ENCODE data around the gene SHLD2. TPM values are rescaled to one million over a fixed set of nuclear protein-coding genes. Genes with fewer than 3 reads are reported as not detected.
"Not testable (repeated sequence)": the region's sequence is repeated elsewhere in the genome, so short reads cannot be mapped to it uniquely, and the experiment has no call there.

Gene SHLD2
- 10 to 100 TPM; 26.7 to 46.7 (median 39.5) TPM for polyA plus RNA-seq (ENCODE audit: insufficient read length in 4 of 4)

DNA sequence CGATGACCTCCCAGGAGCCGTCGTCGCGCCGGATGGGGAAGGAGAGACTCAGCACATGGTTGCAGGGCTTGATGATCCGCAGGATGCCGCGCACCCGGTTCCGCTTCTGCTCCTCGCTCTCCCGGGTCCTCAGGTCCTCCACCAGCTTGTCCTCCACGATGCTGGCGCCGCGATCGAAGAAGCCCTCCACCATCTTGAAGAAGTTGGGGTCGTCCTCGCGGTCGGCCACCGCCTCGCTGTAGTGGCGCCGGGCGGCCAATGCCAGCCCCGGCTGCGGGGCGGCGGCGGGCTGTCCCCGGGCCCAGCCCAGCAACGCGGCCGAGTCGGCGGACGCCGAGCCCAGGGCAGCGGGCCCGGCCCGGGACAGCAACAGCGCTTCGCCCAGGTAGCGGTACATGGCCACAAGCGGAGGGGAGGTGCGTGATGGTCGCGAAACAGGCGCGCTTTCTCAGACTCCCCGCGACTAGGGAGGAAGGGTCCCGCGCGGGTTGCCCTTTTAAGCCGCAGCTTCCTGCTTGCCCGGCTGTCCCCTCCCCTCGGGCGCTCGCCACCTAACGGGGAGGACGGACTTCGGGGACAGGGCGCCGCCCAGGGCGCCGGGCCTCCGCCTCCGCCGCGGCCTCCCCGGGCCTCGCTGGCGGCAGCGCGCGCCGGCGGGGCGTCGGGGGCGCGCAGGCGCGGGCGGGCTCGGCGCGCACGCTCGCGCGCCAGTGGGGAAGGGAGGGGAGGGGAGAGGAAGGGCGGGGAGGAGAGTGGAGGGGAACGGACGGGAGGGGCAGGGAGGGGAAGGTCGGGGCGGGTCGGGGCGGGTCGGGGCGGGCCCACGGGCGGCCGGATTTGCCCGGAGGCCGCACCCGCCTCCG, at the start of gene SHLD2, which contains the start of gene GLUD1:
Gene SHLD2 (plus strand): TSS at position 834 of the 863 bp plus-strand sequence. CDS start 56,149 bp downstream, outside the sequence.
Gene GLUD1 (minus strand): TSS at position 471 of the 863 bp plus-strand sequence. CDS start 74 bp downstream, at position 397.
- peak in 3 of 4 donors; percentile 77 to 79 (median 78) for DNase-seq (ENCODE audit: low read depth in 4 of 4, low spot score in 3 of 4)

DNA sequence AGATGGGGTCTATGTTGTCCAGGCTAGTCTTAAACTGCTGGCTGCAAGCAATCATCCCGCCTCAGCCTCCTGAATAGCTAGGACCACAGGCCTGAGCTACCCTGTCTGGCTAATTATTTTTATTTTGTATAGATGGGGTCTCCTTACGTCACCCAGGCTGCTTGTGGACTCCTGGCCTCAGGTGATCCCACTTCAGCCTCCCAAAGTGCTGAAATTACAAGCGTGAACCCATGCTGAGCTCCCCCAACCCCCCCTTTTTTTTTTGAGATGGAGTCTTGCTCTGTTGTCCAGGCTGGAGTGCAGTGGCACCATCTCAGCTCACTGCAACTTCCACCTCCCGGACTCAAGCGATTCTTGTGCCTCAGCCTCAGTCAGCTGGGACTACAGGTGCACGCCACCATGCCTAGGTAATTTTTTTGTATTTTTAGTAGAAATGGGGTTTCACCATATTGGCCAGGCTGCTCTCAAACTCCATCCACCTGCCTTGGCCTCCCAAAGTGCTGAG, 49.5 kb upstream of the SHLD2 start:
- DNase-seq (ENCODE audit: low read depth in 4 of 4, low spot score in 3 of 4) = no peak

DNA sequence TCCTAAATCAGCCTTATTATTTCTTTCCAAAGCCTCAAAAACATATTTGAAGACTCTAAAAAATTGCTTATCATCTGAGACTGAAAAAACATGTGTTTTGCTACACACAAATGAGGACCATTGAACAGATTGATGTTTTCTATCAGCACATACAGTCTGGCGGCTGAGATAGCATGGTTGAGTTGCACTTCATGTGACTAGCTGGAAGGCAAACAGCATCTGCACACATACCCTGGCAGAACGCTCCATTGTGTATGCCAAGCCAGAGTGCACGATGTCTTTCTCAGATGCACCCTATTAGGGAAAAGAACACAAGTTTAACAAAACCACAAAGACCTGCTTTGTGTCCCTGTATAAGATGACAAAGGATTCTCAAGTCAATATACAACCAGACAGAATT, 41.9 kb upstream of the SHLD2 start:
- DNase-seq (ENCODE audit: low read depth in 4 of 4, low spot score in 3 of 4) = no peak

- DNase-seq (ENCODE audit: low read depth in 4 of 4, low spot score in 3 of 4) = no peak
Measured at GRCh38 chr10:87053577-87054181, 41.3 kb upstream of the SHLD2 start.

- no peak for DNase-seq (ENCODE audit: low read depth in 4 of 4, low spot score in 3 of 4)
Measured at GRCh38 chr10:87054373-87055295, 40.4 kb upstream of the SHLD2 start.

GRCh38 chr10:87058171-87058570, 36.8 kb upstream of the SHLD2 start:
- no peak for DNase-seq (ENCODE audit: low read depth in 4 of 4, low spot score in 3 of 4)

- DNase-seq (ENCODE audit: low read depth in 4 of 4, low spot score in 3 of 4) = no peak
Measured at GRCh38 chr10:87059401-87059800, 35.6 kb upstream of the SHLD2 start.

- DNase-seq (ENCODE audit: low read depth in 4 of 4, low spot score in 3 of 4) = no peak
Measured at GRCh38 chr10:87060280-87060928, 34.6 kb upstream of the SHLD2 start.

GRCh38 chr10:87064651-87065050, 30.4 kb upstream of the SHLD2 start:
- no peak for DNase-seq (ENCODE audit: low read depth in 4 of 4, low spot score in 3 of 4)

DNA sequence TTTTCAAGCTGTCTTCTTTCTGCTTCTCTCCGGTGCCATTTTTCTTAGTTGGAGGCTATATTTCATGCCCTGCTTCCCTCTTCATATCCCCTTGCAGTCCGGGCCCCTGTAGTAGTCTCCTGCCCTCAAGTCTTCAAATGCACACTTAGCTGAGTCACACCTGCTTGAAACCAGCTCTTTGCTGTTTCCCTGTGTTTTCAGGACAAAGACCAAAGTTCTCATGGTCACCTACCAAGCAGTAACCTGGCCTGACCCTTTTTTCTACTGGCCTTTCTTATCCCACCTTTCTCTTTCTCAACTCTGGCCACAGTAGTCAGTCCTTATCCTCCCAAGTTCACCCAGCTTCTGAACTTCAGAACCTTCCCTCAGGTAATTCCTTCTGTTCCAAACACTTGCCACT, 28.8 kb upstream of the SHLD2 start:
- DNase-seq (ENCODE audit: low read depth in 4 of 4, low spot score in 3 of 4) = no peak

- no peak for DNase-seq (ENCODE audit: low read depth in 4 of 4, low spot score in 3 of 4)
Measured at GRCh38 chr10:87066865-87067264, 28.1 kb upstream of the SHLD2 start.

DNA sequence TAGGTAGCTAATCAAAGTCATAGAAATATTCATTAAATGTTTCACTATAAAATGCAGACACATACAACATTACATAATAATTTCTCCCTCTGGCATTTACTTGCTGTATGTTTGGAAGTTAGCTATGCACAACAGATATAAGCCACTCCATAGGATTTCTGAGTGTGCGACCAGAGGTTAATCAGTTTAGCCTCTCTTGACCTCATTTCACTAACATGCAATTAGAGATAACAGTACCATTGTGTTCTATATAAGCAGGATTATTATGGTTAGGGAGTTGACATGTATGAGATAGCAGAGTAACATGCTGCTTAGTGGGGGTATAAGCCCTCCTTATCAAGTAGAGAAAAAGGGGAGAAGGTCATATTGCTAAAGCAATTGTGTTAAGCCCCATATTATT, 26.7 kb upstream of the SHLD2 start:
- DNase-seq (ENCODE audit: low read depth in 4 of 4, low spot score in 3 of 4) = no peak

DNA sequence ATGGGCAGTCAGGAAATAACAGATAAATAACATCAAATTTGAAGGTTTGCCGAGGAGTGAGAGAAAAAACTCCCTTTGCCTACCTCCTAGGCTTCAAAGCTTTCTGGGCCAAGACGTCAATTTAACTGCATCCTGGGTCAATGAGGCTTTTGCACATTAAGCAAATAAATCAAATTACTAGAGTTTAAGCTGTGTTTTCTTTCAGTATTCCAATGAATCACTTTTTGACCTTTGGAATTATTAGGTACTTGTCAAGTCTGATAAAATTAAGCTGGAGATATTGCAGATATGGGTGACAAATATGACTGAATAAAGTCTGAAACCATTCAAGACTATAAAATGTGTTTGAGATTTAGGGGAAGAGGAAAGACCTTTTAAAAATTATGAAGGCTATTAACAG, 22.6 kb upstream of the SHLD2 start:
- no peak for DNase-seq (ENCODE audit: low read depth in 4 of 4, low spot score in 3 of 4)

DNA sequence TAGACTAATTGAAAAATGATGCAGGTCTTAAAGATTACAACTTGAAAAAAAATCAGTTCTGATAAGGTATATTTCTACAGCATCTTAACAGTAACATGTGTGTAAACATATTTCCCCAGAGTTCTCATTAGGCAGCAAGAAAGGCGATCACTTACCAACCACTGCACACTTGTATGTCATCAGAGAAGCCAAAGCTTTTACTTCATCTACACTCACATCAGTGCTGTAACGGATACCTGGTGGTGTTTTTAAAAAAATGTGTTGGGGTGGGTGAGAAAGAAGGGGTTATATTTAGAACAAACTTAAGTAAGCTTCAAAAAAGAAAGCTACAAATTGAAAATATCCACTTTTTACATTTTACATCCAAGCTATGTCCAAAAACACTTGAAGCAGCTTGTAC, 18.6 kb upstream of the SHLD2 start:
- not testable (repeated sequence) for DNase-seq (ENCODE audit: low read depth in 4 of 4, low spot score in 3 of 4)

- no peak for DNase-seq (ENCODE audit: low read depth in 4 of 4, low spot score in 3 of 4)
Measured at GRCh38 chr10:87079106-87079836, 15.7 kb upstream of the SHLD2 start.

DNA sequence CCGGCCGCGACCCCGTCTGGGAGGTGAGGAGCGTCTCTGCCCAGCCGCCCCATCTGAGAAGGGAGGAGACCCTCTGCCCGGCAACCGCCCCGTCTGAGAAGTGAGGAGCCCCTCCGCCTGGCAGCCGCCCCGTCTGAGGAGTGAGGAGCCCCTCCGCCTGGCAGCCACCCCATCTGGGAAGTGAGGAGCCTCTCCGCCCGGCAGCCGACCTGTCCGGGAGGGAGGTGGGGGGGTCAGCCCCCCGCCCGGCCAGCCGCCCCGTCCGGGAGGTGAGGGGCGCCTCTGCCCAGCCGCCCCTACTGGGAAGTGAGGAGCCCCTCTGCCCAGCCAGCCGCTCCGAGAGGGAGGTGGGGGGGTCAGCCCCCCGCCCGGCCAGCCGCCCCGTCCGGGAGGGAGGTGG, 14.4 kb upstream of the SHLD2 start:
- DNase-seq (ENCODE audit: low read depth in 4 of 4, low spot score in 3 of 4) = not testable (repeated sequence)

DNA sequence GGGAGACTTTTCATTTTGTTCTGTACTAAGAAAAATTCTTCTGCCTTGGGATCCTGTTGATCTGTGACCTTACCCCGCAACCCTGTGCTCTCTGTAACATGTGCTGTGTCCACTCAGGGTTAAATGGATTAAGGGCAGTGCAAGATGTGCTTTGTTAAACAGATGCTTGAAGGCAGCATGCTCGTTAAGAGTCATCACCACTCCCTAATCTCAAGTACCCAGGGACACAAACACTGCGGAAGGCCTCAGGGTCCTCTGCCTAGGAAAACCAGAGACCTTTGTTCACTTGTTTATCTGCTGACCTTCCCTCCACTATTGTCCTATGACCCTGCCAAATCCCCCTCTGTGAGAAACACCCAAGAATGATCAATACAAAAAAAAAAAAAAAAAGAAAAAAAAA, 13.4 kb upstream of the SHLD2 start:
- DNase-seq (ENCODE audit: low read depth in 4 of 4, low spot score in 3 of 4) = not testable (repeated sequence)

GRCh38 chr10:87082219-87082618, 12.8 kb upstream of the SHLD2 start:
- not testable (repeated sequence) for DNase-seq (ENCODE audit: low read depth in 4 of 4, low spot score in 3 of 4)

- DNase-seq (ENCODE audit: low read depth in 4 of 4, low spot score in 3 of 4) = not testable (repeated sequence)
Measured at GRCh38 chr10:87083576-87084290, 11.3 kb upstream of the SHLD2 start.
